MM.1S (cell line): Measurements from ENCODE around the gene BAG1.

Experiments used
- DNase-seq: peaks from one replicate; pipeline ENCODE4 v3.0.0-alpha.2; 2015
- H2AFZ ChIP-seq: fragments of 300-600 bp; sonication (generic); 2 replicates; pipeline ENCODE4 v1.6.0; 2016; ENCODE audit warnings: antibody characterized with exemption, low read length
- H3F3A ChIP-seq: fragments of 300-600 bp; sonication (generic); 2 replicates; pipeline ENCODE4 v1.6.1; 2016; ENCODE audit warnings: mild to moderate bottlenecking, antibody characterized with exemption, low read length, moderate library complexity, mixed read lengths; ENCODE audit not compliant: insufficient read depth
- H3K27ac ChIP-seq: fragments of 300-600 bp; sonication (generic); 2 replicates; pipeline ENCODE4 v1.5.1; 2016; ENCODE audit warnings: mild to moderate bottlenecking, low read length
- H3K27me3 ChIP-seq: fragments of 300-600 bp; sonication (generic); replicated peaks from 2 replicates; pipeline ENCODE4 v1.6.0; 2016; ENCODE audit warnings: low read length; ENCODE audit not compliant: insufficient read depth
- H3K36me3 ChIP-seq: fragments of 300-600 bp; sonication (generic); replicated peaks from 2 replicates; pipeline ENCODE4 v1.6.1; 2016; ENCODE audit warnings: mild to moderate bottlenecking, low read length, mixed read lengths; ENCODE audit not compliant: insufficient read depth
- H3K4me1 ChIP-seq: fragments of 300-600 bp; sonication (generic); 2 replicates; pipeline ENCODE4 v1.6.1; 2016; ENCODE audit warnings: low read length, mixed read lengths
- H3K4me2 ChIP-seq: fragments of 300-600 bp; sonication (generic); 2 replicates; pipeline ENCODE4 v1.6.0; 2016; ENCODE audit warnings: low read depth, low read length
- H3K4me3 ChIP-seq: fragments of 300-600 bp; sonication (generic); 2 replicates; pipeline ENCODE4 v1.5.1; 2016; ENCODE audit warnings: low read length, mixed read lengths
- H3K79me2 ChIP-seq: fragments of 300-600 bp; sonication (generic); 2 replicates; pipeline ENCODE4 v1.6.1; 2016; ENCODE audit warnings: mixed run types, low read length, mixed read lengths
- H3K9ac ChIP-seq: fragments of 300-600 bp; sonication (generic); 2 replicates; pipeline ENCODE4 v1.6.1; 2016; ENCODE audit warnings: low read length, mixed read lengths
- H3K9me2 ChIP-seq: fragments of 300-600 bp; sonication (generic); replicated peaks from 2 replicates; pipeline ENCODE4 v1.6.1; 2016; ENCODE audit warnings: mild to moderate bottlenecking, low read length, mixed read lengths; ENCODE audit not compliant: insufficient read depth
- H3K9me3 ChIP-seq: fragments of 300-600 bp; sonication (generic); replicated peaks from 2 replicates; pipeline ENCODE4 v1.6.1; 2016; ENCODE audit warnings: mild to moderate bottlenecking, low read length, mixed read lengths; ENCODE audit not compliant: insufficient read depth
- H4K20me1 ChIP-seq: fragments of 300-600 bp; sonication (generic); 2 replicates; pipeline ENCODE4 v1.6.1; 2016; ENCODE audit warnings: mild to moderate bottlenecking, low read length, moderate library complexity, mixed read lengths; ENCODE audit not compliant: insufficient read depth
- CTCF ChIP-seq: fragments of 300-600 bp; sonication (generic); IDR thresholded peaks from 2 replicates; pipeline ENCODE4 v1.5.1; 2016; ENCODE audit warnings: antibody characterized with exemption, low read length, mixed read lengths
- EZH2 ChIP-seq: fragments of 300-600 bp; sonication (generic); optimal IDR thresholded peaks from 2 replicates; pipeline ENCODE3; 2017; ENCODE audit warnings: low read depth, mild to moderate bottlenecking, antibody characterized with exemption, low read length, mixed read lengths
- EZH2phosphoT487 ChIP-seq: fragments of 300-600 bp; sonication (generic); IDR thresholded peaks from 2 replicates; pipeline ENCODE4 v1.6.1; 2018; ENCODE audit warnings: antibody characterized with exemption, low read length

The BAG1 gene

GRCh38 chr9:33267151-33267767 is 2.8 kb upstream of the BAG1 start:
- peaks cover 6% of the 10 kb centered on the region; the same call in 1 of the 2 replicates for H3K4me1 ChIP-seq
- H3K36me3 ChIP-seq = peaks cover 4% of the 10 kb centered on the region; the same call in 1 of the 2 replicates
- peaks cover 37% of the 10 kb centered on the region for H3K79me2 ChIP-seq
- H3K9me3 ChIP-seq = no peaks in the 10 kb centered on the region
- no peaks in the 10 kb centered on the region for H3K9me2 ChIP-seq
- H3K27ac ChIP-seq = no peak overlapping the region
- no peak overlapping the region for H2AFZ ChIP-seq
- H3F3A ChIP-seq = no peaks in the 10 kb centered on the region
- H3K27me3 ChIP-seq = no peaks in the 10 kb centered on the region
- no peak overlapping the region for H3K4me2 ChIP-seq
- no peak overlapping the region for H3K4me3 ChIP-seq
- no peaks in the 10 kb centered on the region for H4K20me1 ChIP-seq
- no peak for TF ChIP-seq EZH2phosphoT487
- no peak for TF ChIP-seq EZH2
- no peak overlapping the region for H3K9ac ChIP-seq
- DNase-seq = no peak

GRCh38 chr9:33265211-33265865 is 830 bp upstream of the BAG1 start:
- DNase-seq = no peak

GRCh38 chr9:33264003-33264472 is 470 bp downstream of the BAG1 start:
- peak overlapping the region; percentile 99 for H3K4me3 ChIP-seq
- peak overlapping the region; percentile 80 for H2AFZ ChIP-seq
- no peaks in the 10 kb centered on the region for H3K9me2 ChIP-seq
- no peak for TF ChIP-seq EZH2phosphoT487
- TF ChIP-seq CTCF = no peak
- no peak for TF ChIP-seq EZH2
- H3K4me1 ChIP-seq = peaks cover 6% of the 10 kb centered on the region; the same call in 1 of the 2 replicates
- H4K20me1 ChIP-seq = no peaks in the 10 kb centered on the region
- H3K9me3 ChIP-seq = no peaks in the 10 kb centered on the region
- H3K27ac ChIP-seq = peak overlapping the region; percentile 74
- H3K9ac ChIP-seq = peak overlapping the region; percentile 90
- peak; percentile 55 for DNase-seq
- no peaks in the 10 kb centered on the region for H3K27me3 ChIP-seq
- peaks cover 22% of the 10 kb centered on the region; the same call in 1 of the 2 replicates for H3K36me3 ChIP-seq
- no peaks in the 10 kb centered on the region for H3F3A ChIP-seq
- H3K4me2 ChIP-seq = peak overlapping the region; percentile 95
- H3K79me2 ChIP-seq = peaks cover 68% of the 10 kb centered on the region

More at GRCh38 chr9:33265211-33265865, 830 bp upstream of the BAG1 start:
- Histone ChIP-seq H3K4me2 (peak overlapping the region; percentile 99), H3K79me2 (peaks cover 55% of the 10 kb centered on the region), H3K36me3 (peaks cover 15% of the 10 kb centered on the region; the same call in 1 of the 2 replicates), H3K9ac (peak overlapping the region; percentile 80), H3K4me1 (peaks cover 6% of the 10 kb centered on the region; the same call in 1 of the 2 replicates), H3K27me3 (no peaks in the 10 kb centered on the region), H3F3A (no peaks in the 10 kb centered on the region), H3K9me2 (no peaks in the 10 kb centered on the region), H3K4me3 (peak overlapping the region; percentile 99), H4K20me1 (no peaks in the 10 kb centered on the region), H2AFZ (peak overlapping the region; percentile 67), H3K9me3 (no peaks in the 10 kb centered on the region), H3K27ac (peak overlapping the region; percentile 74; the same call in 1 of the 2 replicates)
- TF ChIP-seq CTCF (no peak), EZH2phosphoT487 (no peak), EZH2 (no peak)
